CD4-positive, alpha-beta T cell treated with Interferon alpha-2 for 1 hour (primary cell): ENCODE data around the gene YIPF5.

ENCODE experiments used
- DNase-seq, 2 donors: peaks; one replicate each; pipeline ENCODE4 v3.0.0-alpha.2; 2020 to 2022

YIPF5 gene

GRCh38 chr5:144122081-144122480 lies 48.4 kb downstream of the YIPF5 start:
- DNase-seq = no peak

- no peak for DNase-seq
These were observed 48.9 kb downstream of the YIPF5 start for GRCh38 chr5:144121577-144121976.

GRCh38 chr5:144120661-144121180 lies 49.7 kb downstream of the YIPF5 start:
- no peak for DNase-seq

- DNase-seq = no peak
These were observed 53.0 kb downstream of the YIPF5 start for GRCh38 chr5:144117412-144117811.

GRCh38 chr5:144114571-144114970 lies 55.9 kb downstream of the YIPF5 start:
- DNase-seq = no peak
